KMS-11 (cell line): ENCODE measurements around the gene NCAM2.

Source experiments
- H2AFZ ChIP-seq: fragments of 200-600 bp; sonication (generic); 2 replicates; pipeline ENCODE4 v1.6.1; 2016; ENCODE audit warnings: antibody characterized with exemption, mixed run types, low read depth
- H3K27ac ChIP-seq: fragments of 200-600 bp; sonication (generic); 2 replicates; pipeline ENCODE4 v1.6.1; 2016; ENCODE audit warnings: mild to moderate bottlenecking, mixed run types
- H3K27me3 ChIP-seq: fragments of 200-600 bp; sonication (generic); 2 replicates; pipeline ENCODE4 v1.6.1; 2017; ENCODE audit warnings: mild to moderate bottlenecking, low read depth, mixed run types, moderate library complexity; ENCODE audit not compliant: insufficient read depth
- H3K36me3 ChIP-seq: fragments of 200-600 bp; sonication (generic); 2 replicates; pipeline ENCODE4 v1.6.1; 2017; ENCODE audit warnings: mild to moderate bottlenecking, mixed run types; ENCODE audit not compliant: insufficient read depth
- H3K4me1 ChIP-seq: fragments of 200-600 bp; sonication (generic); 2 replicates; pipeline ENCODE4 v1.6.1; 2016; ENCODE audit warnings: mild to moderate bottlenecking, low read depth, mixed run types; ENCODE audit not compliant: poor library complexity, severe bottlenecking
- H3K4me2 ChIP-seq: fragments of 200-600 bp; sonication (generic); 2 replicates; pipeline ENCODE4 v1.7.0; 2016; ENCODE audit warnings: mild to moderate bottlenecking, mixed run types
- H3K4me3 ChIP-seq: fragments of 200-600 bp; sonication (generic); IDR thresholded peaks from 2 replicates; pipeline ENCODE4 v1.6.1; 2017; ENCODE audit warnings: low read depth, low read length, mixed read lengths; ENCODE audit not compliant: insufficient read depth
- H3K79me2 ChIP-seq: fragments of 200-600 bp; sonication (generic); 2 replicates; pipeline ENCODE4 v1.6.1; 2016; ENCODE audit warnings: low read depth, mixed run types; ENCODE audit not compliant: insufficient read depth
- H3K9ac ChIP-seq: fragments of 200-600 bp; sonication (generic); 2 replicates; pipeline ENCODE4 v1.6.1; 2016; ENCODE audit warnings: mild to moderate bottlenecking, mixed run types
- H4K20me1 ChIP-seq: fragments of 200-600 bp; sonication (generic); 2 replicates; pipeline ENCODE4 v1.6.1; 2016; ENCODE audit warnings: mild to moderate bottlenecking, mixed run types; ENCODE audit not compliant: insufficient read depth
- CTCF ChIP-seq: fragments of 200-600 bp; sonication (generic); conservative IDR thresholded peaks from 2 replicates; pipeline ENCODE4 v1.6.1; 2017; ENCODE audit warnings: low read depth, mild to moderate bottlenecking, antibody characterized with exemption, low read length, moderate library complexity, mixed read lengths

Gene NCAM2

DNA sequence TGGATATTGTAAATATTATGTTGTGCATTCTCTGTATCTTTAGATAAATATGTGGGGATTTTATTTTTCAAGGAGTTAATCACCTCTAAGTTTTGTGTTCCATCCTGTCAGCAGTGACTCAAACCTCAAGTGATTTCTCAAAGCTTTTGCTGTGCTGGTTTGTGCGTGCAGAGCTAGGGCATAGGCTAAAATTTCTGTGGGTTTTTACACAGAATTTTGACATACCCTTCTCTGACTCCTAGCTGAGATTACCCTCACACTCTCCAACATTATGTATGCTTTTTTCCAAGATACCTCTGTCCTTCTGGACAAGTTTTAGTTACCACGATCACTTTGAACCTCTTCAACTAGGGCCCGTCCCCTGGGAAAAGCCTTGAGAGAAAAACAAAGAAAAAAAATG is 384.9 kb downstream of the NCAM2 start:
- Histone ChIP-seq H3K36me3 (no peaks in the 10 kb centered on the region; the same call in 1 of the 2 replicates), H3K9ac (no peak overlapping the region), H3K4me1 (no peaks in the 10 kb centered on the region), H3K27me3 (no peaks in the 10 kb centered on the region), H4K20me1 (no peaks in the 10 kb centered on the region), H3K27ac (no peak overlapping the region), H3K4me3 (no peak overlapping the region), H2AFZ (no peak overlapping the region), H3K79me2 (no peaks in the 10 kb centered on the region), H3K4me2 (no peak overlapping the region)
- no peak for TF ChIP-seq CTCF

GRCh38 chr21:21384977-21385376 is 386.8 kb downstream of the NCAM2 start:
- Histone ChIP-seq H3K27ac (no peak overlapping the region), H3K4me1 (no peaks in the 10 kb centered on the region), H3K4me2 (no peak overlapping the region), H3K9ac (no peak overlapping the region), H2AFZ (no peak overlapping the region), H3K27me3 (no peaks in the 10 kb centered on the region), H3K79me2 (no peaks in the 10 kb centered on the region), H3K4me3 (no peak overlapping the region), H3K36me3 (no peaks in the 10 kb centered on the region; the same call in 1 of the 2 replicates), H4K20me1 (no peaks in the 10 kb centered on the region)
- no peak for TF ChIP-seq CTCF

DNA sequence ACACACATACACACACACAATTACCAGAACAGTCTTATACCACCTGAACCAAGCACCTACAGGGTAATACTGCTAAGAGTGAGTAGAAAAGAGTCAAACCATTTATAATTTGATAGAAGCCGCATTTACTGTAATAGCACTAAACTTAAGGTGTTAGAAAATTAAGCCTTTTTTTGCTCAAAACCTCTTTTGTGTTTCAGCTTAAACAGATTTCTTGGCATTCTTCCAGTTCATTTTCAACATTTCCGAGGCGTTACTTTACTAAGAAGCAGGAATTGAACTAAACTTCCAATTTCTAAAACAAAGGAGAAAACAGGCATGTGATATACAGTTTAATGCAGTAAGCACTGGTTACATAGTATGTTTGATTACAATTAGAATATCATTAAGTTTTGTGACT is 387.2 kb downstream of the NCAM2 start:
- H3K4me3 ChIP-seq, result no peak overlapping the region
- no peak overlapping the region for H2AFZ ChIP-seq
- no peaks in the 10 kb centered on the region for H3K27me3 ChIP-seq
- no peaks in the 10 kb centered on the region for H3K79me2 ChIP-seq
- H3K27ac ChIP-seq, result no peak overlapping the region
- H3K4me2 ChIP-seq, result no peak overlapping the region
- H3K36me3 ChIP-seq, result no peaks in the 10 kb centered on the region; the same call in 1 of the 2 replicates
- H4K20me1 ChIP-seq, result no peaks in the 10 kb centered on the region
- no peak overlapping the region for H3K9ac ChIP-seq
- H3K4me1 ChIP-seq, result no peaks in the 10 kb centered on the region
- no peak for TF ChIP-seq CTCF

DNA sequence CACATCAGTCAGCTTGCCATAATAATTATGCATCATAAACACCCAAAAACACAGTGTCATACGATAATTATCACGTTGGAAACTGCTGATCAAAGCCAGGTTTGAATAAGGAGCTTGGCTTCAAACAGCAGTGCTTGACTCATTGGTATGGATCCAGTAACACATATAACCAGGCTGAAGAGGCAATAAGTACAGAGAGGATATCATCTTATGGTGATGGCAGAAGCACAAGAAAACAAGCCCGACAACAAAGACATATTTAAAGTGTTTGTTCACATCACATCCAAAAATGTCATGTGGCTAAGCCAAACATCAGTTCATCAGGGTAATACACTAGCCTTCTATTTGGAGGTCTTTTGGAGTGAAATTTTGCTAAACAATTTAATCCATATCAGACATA is 389.7 kb downstream of the NCAM2 start:
- Histone ChIP-seq H3K27me3 (no peaks in the 10 kb centered on the region), H4K20me1 (no peaks in the 10 kb centered on the region)
- TF ChIP-seq CTCF, result no peak

More for the DNA sequence above, 389.7 kb downstream of the NCAM2 start:
- Histone ChIP-seq H2AFZ (no peak overlapping the region), H3K4me2 (no peak overlapping the region), H3K79me2 (no peaks in the 10 kb centered on the region), H3K4me1 (no peaks in the 10 kb centered on the region), H3K9ac (no peak overlapping the region), H3K36me3 (no peaks in the 10 kb centered on the region; the same call in 1 of the 2 replicates), H3K4me3 (no peak overlapping the region), H3K27ac (no peak overlapping the region)
